HepG2 (cell line): ENCODE results near the gene SRC. TPM values are rescaled to one million over a fixed set of nuclear protein-coding genes. Genes with fewer than 3 reads are reported as not detected.

Experiments used
- BHLHE40 ChIP-seq: IDR thresholded peaks from 2 replicates; pipeline ENCODE4 v1.6.1; 2011; ENCODE audit warnings: low read length, improper control_type of control experiment
- CENPX ChIP-seq: sonication (generic); formaldehyde crosslinking; IDR thresholded peaks from 2 replicates; pipeline ENCODE4 v1.9.0; 2021; ENCODE audit warnings: mild to moderate bottlenecking, missing genetic modification reagents, moderate library complexity
- KDM2A ChIP-seq: sonication (generic); formaldehyde crosslinking; IDR thresholded peaks from 2 replicates; pipeline ENCODE4 v1.4.0; 2020; ENCODE audit warnings: low read depth, missing genetic modification reagents, borderline replicate concordance
- MAX ChIP-seq: IDR thresholded peaks from 2 replicates; pipeline ENCODE4 v1.6.1; 2012; ENCODE audit warnings: inconsistent platforms
- MEF2D ChIP-seq: sonication (generic); formaldehyde crosslinking; IDR thresholded peaks from 2 replicates; pipeline ENCODE4 v1.5.1; 2020; ENCODE audit warnings: mild to moderate bottlenecking, missing genetic modification reagents
- NRL ChIP-seq: sonication (generic); formaldehyde crosslinking; IDR thresholded peaks from 2 replicates; pipeline ENCODE4 v1.5.0; 2020; ENCODE audit warnings: missing genetic modification reagents, mild to moderate bottlenecking, moderate library complexity, borderline replicate concordance
- PCBP2 ChIP-seq: fragments of 200-400 bp; formaldehyde crosslinking; optimal IDR thresholded peaks from 2 replicates; pipeline ENCODE3; 2018; ENCODE audit warnings: low read length, low read depth; ENCODE audit not compliant: poor library complexity, severe bottlenecking
- PHB2 ChIP-seq: fragments of 450-650 bp; IDR thresholded peaks from 2 replicates; pipeline ENCODE4 v1.6.1; 2018; ENCODE audit not compliant: partially characterized antibody
- RFX5 ChIP-seq: IDR thresholded peaks from 2 replicates; pipeline ENCODE4 v1.6.1; 2011; ENCODE audit warnings: low read depth, low read length, improper control_type of control experiment
- SAFB2 ChIP-seq: sonication (generic); formaldehyde crosslinking; IDR thresholded peaks from 2 replicates; pipeline ENCODE4 v1.5.1; 2020; ENCODE audit warnings: missing genetic modification reagents, low read depth, mild to moderate bottlenecking, borderline replicate concordance
- SMARCC2 ChIP-seq: fragments of 450-650 bp; IDR thresholded peaks from 2 replicates; pipeline ENCODE4 v1.6.1; 2017; ENCODE audit warnings: antibody characterized with exemption, mild to moderate bottlenecking
- SP4 ChIP-seq: sonication (generic); formaldehyde crosslinking; IDR thresholded peaks from 2 replicates; pipeline ENCODE4 v1.8.1; 2023; ENCODE audit warnings: mild to moderate bottlenecking, missing genetic modification reagents
- SYNCRIP ChIP-seq: fragments of 200-400 bp; formaldehyde crosslinking; IDR thresholded peaks from 2 replicates; pipeline ENCODE4 v1.6.1; 2018; ENCODE audit warnings: mild to moderate bottlenecking, low read depth, low read length; ENCODE audit not compliant: insufficient read depth
- ZBTB3 ChIP-seq: sonication (generic); formaldehyde crosslinking; IDR thresholded peaks from 2 replicates; pipeline ENCODE4 v1.4.0; 2020; ENCODE audit warnings: low read depth, mild to moderate bottlenecking, moderate library complexity, missing genetic modification reagents, borderline replicate concordance
- ZBTB8A ChIP-seq: sonication (generic); formaldehyde crosslinking; IDR thresholded peaks from 2 replicates; pipeline ENCODE4 v1.4.0; 2020; ENCODE audit warnings: mild to moderate bottlenecking, low read depth, missing genetic modification reagents, borderline replicate concordance
- ZNF577 ChIP-seq: sonication (generic); formaldehyde crosslinking; IDR thresholded peaks from 2 replicates; pipeline ENCODE4 v1.4.0; 2020; ENCODE audit warnings: mild to moderate bottlenecking, low read depth, missing genetic modification reagents, borderline replicate concordance
- polyA plus RNA-seq, 8 experiments: library from polyadenylated mRNA; depleted of rRNA in 3 of 8; stranded (reverse) in 7 of 8; unstranded in 1 of 8; fragments of >200 nt; fragmentation: Illumina TruSeq in 4 of 8; extraction: Trizol in 4 of 8; gene quantifications; 2 replicates each; pipeline versions ENCODE4 v1.2.1 to v1.2.3, GENCODE V29; 2011 to 2016; ENCODE audit warnings: low read depth in 4 of 8, missing spikeins in 1 of 8, mixed read lengths in 1 of 8; ENCODE audit not compliant: insufficient read depth in 1 of 8
- total RNA-seq, 5 experiments: library from RNA; depleted of rRNA; stranded (reverse); fragments of >200 nt; fragmentation: Illumina TruSeq; extraction: Trizol; gene quantifications; 2 replicates each; pipeline ENCODE4 v1.2.3, GENCODE V29; 2016; ENCODE audit warnings: low read depth in 1 of 5
- TF ChIP-seq, protein P1 (sequence below): sonication (generic); formaldehyde crosslinking; IDR thresholded peaks from 2 replicates; pipeline ENCODE4 v1.4.0; 2020; ENCODE audit warnings: mild to moderate bottlenecking, missing genetic modification reagents, borderline replicate concordance
- TF ChIP-seq, protein P2 (sequence below): sonication (generic); formaldehyde crosslinking; IDR thresholded peaks from 2 replicates; pipeline ENCODE4 v1.4.0; 2020; ENCODE audit warnings: mild to moderate bottlenecking, missing genetic modification reagents
- TF ChIP-seq, protein P3 (sequence below): sonication (generic); formaldehyde crosslinking; IDR thresholded peaks from 2 replicates; pipeline ENCODE4 v1.4.0; 2020; ENCODE audit warnings: mild to moderate bottlenecking, missing genetic modification reagents
- TF ChIP-seq, protein P4 (sequence below): sonication (generic); formaldehyde crosslinking; IDR thresholded peaks from 2 replicates; pipeline ENCODE4 v1.4.0; 2020; ENCODE audit warnings: mild to moderate bottlenecking, missing genetic modification reagents

Gene SRC
- total and polyA plus RNA-seq, 2 of the 13 experiments (the other 11 are each of a cell fraction or from before 2014, with no cell fraction given) = 54.7 to 192 TPM

DNA sequence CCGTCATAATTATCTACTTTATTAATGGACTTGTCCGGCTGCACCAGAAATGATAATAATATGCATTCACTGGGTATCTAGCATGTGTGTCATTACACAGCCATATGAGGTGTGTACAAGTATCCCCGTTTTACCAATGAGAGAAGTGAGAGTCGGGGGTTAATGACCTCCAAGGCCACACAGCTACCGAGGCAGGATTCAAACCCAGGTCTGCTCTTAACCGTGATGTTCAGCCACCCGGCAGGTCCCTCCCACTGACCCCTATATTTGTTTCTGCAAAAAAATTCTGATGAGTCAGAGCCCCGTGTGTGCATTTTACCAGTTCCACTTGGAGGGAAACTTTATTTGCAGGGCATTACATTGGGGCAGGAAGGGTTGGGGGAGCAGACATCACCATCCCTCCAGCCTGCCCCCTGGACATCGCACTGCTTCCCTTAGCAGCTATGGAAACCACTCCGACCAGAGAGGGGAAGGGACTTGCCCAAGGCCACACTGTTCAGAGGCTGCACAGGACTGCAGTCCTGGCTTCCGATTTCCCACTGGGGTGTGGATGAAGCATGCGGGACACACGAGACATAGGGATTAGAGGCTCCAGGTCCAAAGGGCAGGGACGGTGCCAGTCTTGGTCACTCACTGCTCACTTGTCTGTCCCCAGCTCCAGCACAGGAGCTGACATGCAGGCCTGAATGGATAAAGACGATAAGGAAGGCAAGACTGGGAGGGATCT, 10.1 kb upstream of the SRC start (continued):
- TF ChIP-seq, protein P1, sequence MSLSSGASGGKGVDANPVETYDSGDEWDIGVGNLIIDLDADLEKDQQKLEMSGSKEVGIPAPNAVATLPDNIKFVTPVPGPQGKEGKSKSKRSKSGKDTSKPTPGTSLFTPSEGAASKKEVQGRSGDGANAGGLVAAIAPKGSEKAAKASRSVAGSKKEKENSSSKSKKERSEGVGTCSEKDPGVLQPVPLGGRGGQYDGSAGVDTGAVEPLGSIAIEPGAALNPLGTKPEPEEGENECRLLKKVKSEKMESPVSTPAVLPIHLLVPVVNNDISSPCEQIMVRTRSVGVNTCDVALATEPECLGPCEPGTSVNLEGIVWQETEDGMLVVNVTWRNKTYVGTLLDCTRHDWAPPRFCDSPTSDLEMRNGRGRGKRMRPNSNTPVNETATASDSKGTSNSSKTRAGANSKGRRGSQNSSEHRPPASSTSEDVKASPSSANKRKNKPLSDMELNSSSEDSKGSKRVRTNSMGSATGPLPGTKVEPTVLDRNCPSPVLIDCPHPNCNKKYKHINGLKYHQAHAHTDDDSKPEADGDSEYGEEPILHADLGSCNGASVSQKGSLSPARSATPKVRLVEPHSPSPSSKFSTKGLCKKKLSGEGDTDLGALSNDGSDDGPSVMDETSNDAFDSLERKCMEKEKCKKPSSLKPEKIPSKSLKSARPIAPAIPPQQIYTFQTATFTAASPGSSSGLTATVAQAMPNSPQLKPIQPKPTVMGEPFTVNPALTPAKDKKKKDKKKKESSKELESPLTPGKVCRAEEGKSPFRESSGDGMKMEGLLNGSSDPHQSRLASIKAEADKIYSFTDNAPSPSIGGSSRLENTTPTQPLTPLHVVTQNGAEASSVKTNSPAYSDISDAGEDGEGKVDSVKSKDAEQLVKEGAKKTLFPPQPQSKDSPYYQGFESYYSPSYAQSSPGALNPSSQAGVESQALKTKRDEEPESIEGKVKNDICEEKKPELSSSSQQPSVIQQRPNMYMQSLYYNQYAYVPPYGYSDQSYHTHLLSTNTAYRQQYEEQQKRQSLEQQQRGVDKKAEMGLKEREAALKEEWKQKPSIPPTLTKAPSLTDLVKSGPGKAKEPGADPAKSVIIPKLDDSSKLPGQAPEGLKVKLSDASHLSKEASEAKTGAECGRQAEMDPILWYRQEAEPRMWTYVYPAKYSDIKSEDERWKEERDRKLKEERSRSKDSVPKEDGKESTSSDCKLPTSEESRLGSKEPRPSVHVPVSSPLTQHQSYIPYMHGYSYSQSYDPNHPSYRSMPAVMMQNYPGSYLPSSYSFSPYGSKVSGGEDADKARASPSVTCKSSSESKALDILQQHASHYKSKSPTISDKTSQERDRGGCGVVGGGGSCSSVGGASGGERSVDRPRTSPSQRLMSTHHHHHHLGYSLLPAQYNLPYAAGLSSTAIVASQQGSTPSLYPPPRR (CRISPR knock-in tag) = no peak
- TF ChIP-seq CENPX (CRISPR knock-in tag) (no peak), PCBP2 (no peak), SYNCRIP (no peak), MAX (peak; percentile 53; the same call in 1 of the 2 replicates), ZBTB3 (no peak), NRL (0 out of 2 replicates have a peak, but pooled peaks have one; percentile 71), RFX5 (no peak), KDM2A (CRISPR knock-in tag) (peak; percentile 55; the same call in 1 of the 2 replicates), ZNF577 (CRISPR knock-in tag) (no peak), BHLHE40 (peak; percentile 76), SMARCC2 (no peak), SP4 (CRISPR knock-in tag) (no peak), ZBTB8A (no peak), PHB2 (no peak), MEF2D (CRISPR knock-in tag) (no peak), SAFB2 (CRISPR knock-in tag) (no peak)
- TF ChIP-seq, protein P2, sequence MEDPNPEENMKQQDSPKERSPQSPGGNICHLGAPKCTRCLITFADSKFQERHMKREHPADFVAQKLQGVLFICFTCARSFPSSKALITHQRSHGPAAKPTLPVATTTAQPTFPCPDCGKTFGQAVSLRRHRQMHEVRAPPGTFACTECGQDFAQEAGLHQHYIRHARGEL (CRISPR knock-in tag) = no peak
- TF ChIP-seq, protein P3, sequence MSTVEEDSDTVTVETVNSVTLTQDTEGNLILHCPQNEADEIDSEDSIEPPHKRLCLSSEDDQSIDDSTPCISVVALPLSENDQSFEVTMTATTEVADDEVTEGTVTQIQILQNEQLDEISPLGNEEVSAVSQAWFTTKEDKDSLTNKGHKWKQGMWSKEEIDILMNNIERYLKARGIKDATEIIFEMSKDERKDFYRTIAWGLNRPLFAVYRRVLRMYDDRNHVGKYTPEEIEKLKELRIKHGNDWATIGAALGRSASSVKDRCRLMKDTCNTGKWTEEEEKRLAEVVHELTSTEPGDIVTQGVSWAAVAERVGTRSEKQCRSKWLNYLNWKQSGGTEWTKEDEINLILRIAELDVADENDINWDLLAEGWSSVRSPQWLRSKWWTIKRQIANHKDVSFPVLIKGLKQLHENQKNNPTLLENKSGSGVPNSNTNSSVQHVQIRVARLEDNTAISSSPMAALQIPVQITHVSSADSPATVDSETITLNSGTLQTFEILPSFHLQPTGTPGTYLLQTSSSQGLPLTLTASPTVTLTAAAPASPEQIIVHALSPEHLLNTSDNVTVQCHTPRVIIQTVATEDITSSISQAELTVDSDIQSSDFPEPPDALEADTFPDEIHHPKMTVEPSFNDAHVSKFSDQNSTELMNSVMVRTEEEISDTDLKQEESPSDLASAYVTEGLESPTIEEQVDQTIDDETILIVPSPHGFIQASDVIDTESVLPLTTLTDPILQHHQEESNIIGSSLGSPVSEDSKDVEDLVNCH (CRISPR knock-in tag) = no peak
- TF ChIP-seq, protein P4, sequence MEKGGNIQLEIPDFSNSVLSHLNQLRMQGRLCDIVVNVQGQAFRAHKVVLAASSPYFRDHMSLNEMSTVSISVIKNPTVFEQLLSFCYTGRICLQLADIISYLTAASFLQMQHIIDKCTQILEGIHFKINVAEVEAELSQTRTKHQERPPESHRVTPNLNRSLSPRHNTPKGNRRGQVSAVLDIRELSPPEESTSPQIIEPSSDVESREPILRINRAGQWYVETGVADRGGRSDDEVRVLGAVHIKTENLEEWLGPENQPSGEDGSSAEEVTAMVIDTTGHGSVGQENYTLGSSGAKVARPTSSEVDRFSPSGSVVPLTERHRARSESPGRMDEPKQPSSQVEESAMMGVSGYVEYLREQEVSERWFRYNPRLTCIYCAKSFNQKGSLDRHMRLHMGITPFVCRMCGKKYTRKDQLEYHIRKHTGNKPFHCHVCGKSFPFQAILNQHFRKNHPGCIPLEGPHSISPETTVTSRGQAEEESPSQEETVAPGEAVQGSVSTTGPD (CRISPR knock-in tag) = no peak
